B cell (primary cell): ENCODE data around the gene FAM3A. TPM values are rescaled to one million over a fixed set of nuclear protein-coding genes. Genes with fewer than 3 reads are reported as not detected.

Source experiments
- ATAC-seq: fragments of 200-7000 bp; cut with Tn5 transposase; one replicate; pipeline ENCODE4 v1.10.0; 2021; ENCODE audit warnings: low read depth, mild to moderate bottlenecking, moderate number of reproducible peaks, moderate library complexity
- CTCF ChIA-PET: fragments of 350-600 bp; sonication (Branson Sonifier 250); formaldehyde crosslinking; loops from one replicate; lab custom pipeline; 2021; ENCODE audit warnings: antibody characterized with exemption, inconsistent platforms; lab: Charles Lee
- POLR2A ChIA-PET: fragments of 350-600 bp; sonication (Branson Sonifier 250); formaldehyde crosslinking; loops from one replicate; lab custom pipeline; 2021; ENCODE audit warnings: antibody characterized with exemption; lab: Charles Lee
- DNase-seq: peaks from one replicate; pipeline ENCODE4 v3.0.0; 2013
- H2AFZ ChIP-seq: 2 replicates; pipeline ENCODE4 v1.6.1; 2012; ENCODE audit warnings: mild to moderate bottlenecking, low read depth, low read length; ENCODE audit not compliant: insufficient read depth, poor library complexity, severe bottlenecking
- H3K27ac ChIP-seq, 2 donors: 1 replicate in 1 of 2; 2 replicates in 1 of 2; pipeline ENCODE4 v1.5.1; 2012 to 2013; ENCODE audit warnings: low read length in 2 of 2, mild to moderate bottlenecking in 2 of 2, moderate library complexity in 1 of 2
- H3K27me3 ChIP-seq, 4 experiments: fragments of 200-600 bp in 1 of 4; sonication (generic) in 1 of 4; replicated peaks in 1 of 4; 1 replicate in 2 of 4; 2 replicates in 2 of 4; pipeline versions ENCODE4 v1.6.1 to v1.7.0; 2013 to 2016; ENCODE audit warnings: low read length in 3 of 4, mild to moderate bottlenecking in 2 of 4, mixed read lengths in 1 of 4, moderate library complexity in 1 of 4; ENCODE audit not compliant: insufficient read depth in 4 of 4, control insufficient read depth in 3 of 4; ENCODE audit errors: control extremely low read depth in 1 of 4
- H3K36me3 ChIP-seq, 2 experiments: replicated peaks in 1 of 2; 1 replicate in 1 of 2; 2 replicates in 1 of 2; pipeline versions ENCODE4 v1.6.1 to v1.7.1; 2013; ENCODE audit warnings: low read length in 1 of 2; ENCODE audit not compliant: insufficient read depth in 2 of 2, control insufficient read depth in 1 of 2; ENCODE audit errors: control extremely low read depth in 1 of 2, extremely low read depth in 1 of 2
- H3K4me1 ChIP-seq, 2 donors: fragments of 200-600 bp in 1 of 2; sonication (generic) in 1 of 2; 1 replicate in 1 of 2; 2 replicates in 1 of 2; pipeline versions ENCODE4 v1.5.1 to v1.6.1; 2013 to 2017; ENCODE audit warnings: low read length in 2 of 2; ENCODE audit not compliant: control insufficient read depth in 2 of 2, insufficient read depth in 2 of 2
- H3K4me2 ChIP-seq: replicated peaks from 2 replicates; pipeline ENCODE3; 2012; ENCODE audit warnings: mild to moderate bottlenecking, low read depth, low read length; ENCODE audit not compliant: poor library complexity, severe bottlenecking
- H3K4me3 ChIP-seq, 5 experiments: fragments of 200-600 bp in 1 of 5; sonication (generic) in 1 of 5; 1 replicate in 3 of 5; 2 replicates in 2 of 5; pipeline versions ENCODE4 v1.5.1 to v1.7.0; 2011 to 2016; ENCODE audit warnings: low read length in 4 of 5, mild to moderate bottlenecking in 4 of 5, low read depth in 2 of 5, control low read depth in 1 of 5, moderate library complexity in 1 of 5; ENCODE audit not compliant: insufficient read depth in 1 of 5; ENCODE audit errors: control extremely low read depth in 1 of 5, extremely low read depth in 1 of 5
- H3K79me2 ChIP-seq: fragments of 200-600 bp; sonication (generic); one replicate; pipeline ENCODE4 v1.6.0; 2016; ENCODE audit warnings: low read length; ENCODE audit not compliant: control insufficient read depth, insufficient read depth
- H3K9ac ChIP-seq: fragments of 200-600 bp; sonication (generic); 2 replicates; pipeline ENCODE4 v1.6.1; 2017; ENCODE audit warnings: mild to moderate bottlenecking, low read length, moderate library complexity
- H3K9me3 ChIP-seq, 3 donors: one replicate each; pipeline versions ENCODE4 v1.6.1 to v1.7.1; 2013; ENCODE audit warnings: low read length in 2 of 3; ENCODE audit not compliant: control insufficient read depth in 2 of 3, insufficient read depth in 1 of 3; ENCODE audit errors: control extremely low read depth in 1 of 3
- H4K20me1 ChIP-seq: 2 replicates; pipeline ENCODE4 v1.6.0; 2012; ENCODE audit warnings: mild to moderate bottlenecking, low read length; ENCODE audit not compliant: insufficient read depth, control insufficient read depth, poor library complexity, severe bottlenecking
- H3K27ac Mint-ChIP-seq: one replicate; pipeline ENCODE4 v1.8.0; 2021; ENCODE audit warnings: mixed read lengths
- H3K27me3 Mint-ChIP-seq: one replicate; pipeline ENCODE4 v1.8.0; 2021; ENCODE audit warnings: mixed read lengths
- H3K4me1 Mint-ChIP-seq: one replicate; pipeline ENCODE4 v1.8.0; 2021; ENCODE audit warnings: mixed read lengths
- H3K4me3 Mint-ChIP-seq: one replicate; pipeline ENCODE4 v1.8.0; 2021; ENCODE audit warnings: mixed read lengths
- H3K9me3 Mint-ChIP-seq: one replicate; pipeline ENCODE4 v1.8.0; 2022; ENCODE audit warnings: mixed read lengths; ENCODE audit not compliant: insufficient read depth
- CTCF ChIP-seq: fragments of 200-600 bp; IDR thresholded peaks from one replicate; pipeline ENCODE4 v1.8.0; 2022; ENCODE audit warnings: antibody characterized with exemption, mild to moderate bottlenecking
- EZH2 ChIP-seq: IDR thresholded peaks from 2 replicates; pipeline ENCODE4 v1.6.1; 2012; ENCODE audit warnings: borderline replicate concordance, low read depth, mild to moderate bottlenecking, moderate library complexity, low read length; ENCODE audit not compliant: insufficient read depth, poor library complexity, severe bottlenecking
- WGBS: methylation state at CpG from one replicate; pipeline ENCODE4 v1.1.5; 2013; ENCODE audit warnings: missing lambda C conversion rate; ENCODE audit not compliant: insufficient coverage; 5-methylcytosine and 5-hydroxymethylcytosine counted together
- intact Hi-C: fragments of 100-400 bp; cut with micrococcal nuclease; formaldehyde crosslinking; loops from one replicate; pipeline ENCODE4 v1.10.0; 2022
- polyA plus RNA-seq: library from polyadenylated mRNA; depleted of rRNA; stranded (reverse); fragments of >200 nt; gene quantifications from 2 replicates; pipeline ENCODE4 v1.2.3, GENCODE V29; 2012
- total RNA-seq, 2 donors: library from RNA; stranded (reverse); fragments of 120-200 nt in 1 of 2; gene quantifications; 1 replicate in 1 of 2; 2 replicates in 1 of 2; pipeline versions ENCODE4 v1.2.3 to v1.2.4, GENCODE V29; 2013 to 2022

The FAM3A gene
- total and polyA plus RNA-seq, 2 donors (not counting 1 experiment from before 2014, with no cell fraction given): 39.6 to 59.4 TPM

- H3K27ac ChIP-seq: no peak overlapping the region
- H3K27me3 ChIP-seq: no peaks in the 10 kb centered on the region
- H3K4me3 Mint-ChIP-seq: no peak overlapping the region
- H3K9me3 Mint-ChIP-seq: no peaks in the 10 kb centered on the region
- no peaks in the 10 kb centered on the region for H3K27me3 Mint-ChIP-seq
- no CpG with 5 or more reads among the region's 5 CpGs for WGBS
- intact Hi-C loops: no loop called here
- TF ChIP-seq EZH2 (no peak), CTCF (no peak)
- peaks cover 8% of the 10 kb centered on the region for H3K4me1 Mint-ChIP-seq
- H3K9me3 ChIP-seq: peaks cover 0 to 3% (median 0%) of the 10 kb centered on the region in 3 donors
- no peak overlapping the region for H3K4me3 ChIP-seq
- CTCF ChIA-PET: interaction anchor here (1.9 kb wide), 1 partner anchor 18 kb away, joined by 6 read pairs; no protein-coding TSS in a partner anchor
- H3K4me2 ChIP-seq: no peak overlapping the region
- ATAC-seq (no peak), DNase-seq (no peak)
- no peak overlapping the region for H3K9ac ChIP-seq
- H3K27ac Mint-ChIP-seq: no peak overlapping the region
- H2AFZ ChIP-seq: no peak overlapping the region
- H3K36me3 ChIP-seq: peaks cover 0 to 18% of the 10 kb centered on the region in 2 experiments
- H3K4me1 ChIP-seq: peaks cover 0 to 7% of the 10 kb centered on the region in 2 donors
- H3K79me2 ChIP-seq: peaks cover 6% of the 10 kb centered on the region
- no peaks in the 10 kb centered on the region for H4K20me1 ChIP-seq
- POLR2A ChIA-PET: no interaction called here
Observed at GRCh38 chrX:154509455-154509854, 6.6 kb downstream of the FAM3A start.

GRCh38 chrX:154508384-154508745 lies 7.7 kb downstream of the FAM3A start:
- no peaks in the 10 kb centered on the region for H4K20me1 ChIP-seq
- ATAC-seq (no peak), DNase-seq (no peak)
- H3K4me3 ChIP-seq: no peak overlapping the region
- no peak overlapping the region for H3K4me2 ChIP-seq
- H3K27ac ChIP-seq: no peak overlapping the region
- Mint-ChIP-seq H3K27me3 (no peaks in the 10 kb centered on the region), H3K4me3 (no peak overlapping the region), H3K4me1 (peaks cover 3% of the 10 kb centered on the region), H3K9me3 (no peaks in the 10 kb centered on the region), H3K27ac (no peak overlapping the region)
- no peaks in the 10 kb centered on the region for H3K27me3 ChIP-seq
- intact Hi-C loops: no loop called here
- ChIA-PET CTCF (no interaction called here), POLR2A (no interaction called here)
- H3K79me2 ChIP-seq: no peaks in the 10 kb centered on the region
- no peak overlapping the region for H2AFZ ChIP-seq
- peaks cover 0 to 18% of the 10 kb centered on the region in 2 experiments for H3K36me3 ChIP-seq
- no peak overlapping the region for H3K9ac ChIP-seq
- peaks cover 0 to 7% of the 10 kb centered on the region in 2 donors for H3K4me1 ChIP-seq
- 97% methylated on average over 6 of the region's 13 CpGs for WGBS
- H3K9me3 ChIP-seq: peaks cover 0 to 3% (median 0%) of the 10 kb centered on the region in 3 donors
- TF ChIP-seq EZH2 (no peak), CTCF (no peak)
